Parathyroid adenoma (tissue), 2 donors: ENCODE results near the gene PLEKHJ1.

Experiments used
- H2AFZ ChIP-seq: fragments of 300-600 bp; sonication (generic); one replicate; pipeline ENCODE4 v1.7.0; 2017; ENCODE audit warnings: antibody characterized with exemption, mild to moderate bottlenecking
- H3K27ac ChIP-seq: fragments of 300-600 bp; sonication (generic); one replicate; pipeline ENCODE4 v1.7.0; 2017
- H3K27me3 ChIP-seq: fragments of 300-600 bp; sonication (generic); one replicate; pipeline ENCODE4 v1.7.0; 2017; ENCODE audit warnings: low read length; ENCODE audit not compliant: control insufficient read depth, insufficient read depth
- H3K36me3 ChIP-seq: fragments of 300-600 bp; sonication (generic); one replicate; pipeline ENCODE4 v1.7.0; 2017; ENCODE audit warnings: low read length; ENCODE audit not compliant: control insufficient read depth, insufficient read depth
- H3K4me1 ChIP-seq: fragments of 300-600 bp; sonication (generic); one replicate; pipeline ENCODE4 v1.7.0; 2017; ENCODE audit warnings: control low read depth
- H3K4me2 ChIP-seq: fragments of 300-600 bp; sonication (generic); one replicate; pipeline ENCODE4 v1.7.0; 2017; ENCODE audit warnings: low read length
- H3K4me3 ChIP-seq: fragments of 300-600 bp; sonication (generic); one replicate; pipeline ENCODE4 v1.7.0; 2017; ENCODE audit warnings: low read depth, low read length
- H3K79me2 ChIP-seq: fragments of 300-600 bp; sonication (generic); one replicate; pipeline ENCODE4 v1.7.0; 2017; ENCODE audit warnings: control low read depth
- H3K9ac ChIP-seq: fragments of 300-600 bp; sonication (generic); one replicate; pipeline ENCODE4 v1.7.0; 2017; ENCODE audit warnings: mild to moderate bottlenecking
- H3K9me3 ChIP-seq: fragments of 300-600 bp; sonication (generic); one replicate; pipeline ENCODE4 v1.7.0; 2017; ENCODE audit warnings: low read length; ENCODE audit not compliant: control insufficient read depth
- CTCF ChIP-seq: fragments of 300-600 bp; sonication (generic); IDR thresholded peaks from one replicate; pipeline ENCODE4 v1.7.0; 2017; ENCODE audit warnings: antibody characterized with exemption, mild to moderate bottlenecking
- donor health status: primary hyperparathyroidism.

The PLEKHJ1 gene

DNA sequence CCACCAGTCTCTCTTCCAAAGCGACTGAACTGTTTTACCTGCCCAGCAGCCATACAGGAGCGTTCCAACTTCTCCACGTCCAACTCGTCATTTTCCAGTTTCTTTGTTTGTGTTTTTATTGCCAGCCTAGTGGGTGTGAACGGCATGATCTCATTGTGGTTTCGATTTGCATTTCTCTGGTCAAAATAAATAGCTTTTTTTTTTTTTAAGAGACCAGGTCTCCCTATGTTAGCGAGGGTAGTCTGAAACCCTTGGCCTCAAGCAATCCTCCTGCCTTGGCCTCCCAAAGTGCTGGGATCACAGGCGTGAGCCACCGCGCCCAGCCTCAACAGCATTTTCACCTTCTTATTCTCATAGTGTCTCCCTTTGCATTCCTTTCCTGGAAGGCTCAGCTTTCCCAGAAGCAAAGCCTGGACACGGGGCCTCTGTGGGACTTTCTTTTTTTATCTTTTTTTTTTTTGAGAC is 24.2 kb upstream of the PLEKHJ1 start:
- no peak for TF ChIP-seq CTCF
- Histone ChIP-seq H3K27me3 (no peaks in the 10 kb centered on the region), H3K36me3 (no peaks in the 10 kb centered on the region), H2AFZ (no peak overlapping the region), H3K4me3 (no peak overlapping the region), H3K9ac (no peak overlapping the region), H3K4me2 (no peak overlapping the region), H3K4me1 (no peaks in the 10 kb centered on the region), H3K9me3 (no peaks in the 10 kb centered on the region), H3K27ac (no peak overlapping the region), H3K79me2 (no peaks in the 10 kb centered on the region)

- H3K4me2 ChIP-seq = no peak overlapping the region
- no peaks in the 10 kb centered on the region for H3K4me1 ChIP-seq
- H3K4me3 ChIP-seq = no peak overlapping the region
- H3K79me2 ChIP-seq = no peaks in the 10 kb centered on the region
- H2AFZ ChIP-seq = no peak overlapping the region
- no peaks in the 10 kb centered on the region for H3K9me3 ChIP-seq
- H3K36me3 ChIP-seq = no peaks in the 10 kb centered on the region
- H3K27ac ChIP-seq = no peak overlapping the region
- TF ChIP-seq CTCF = no peak
- H3K27me3 ChIP-seq = no peaks in the 10 kb centered on the region
- H3K9ac ChIP-seq = no peak overlapping the region
Measured at GRCh38 chr19:2259336-2259735, 23.2 kb upstream of the PLEKHJ1 start.

GRCh38 chr19:2255982-2256685 is 20.0 kb upstream of the PLEKHJ1 start, which contains the start of gene JSRP1:
Gene JSRP1, minus strand, starts transcription at chr19:2256417. Its CDS starts 1,103 bp downstream, at chr19:2255314.
- Histone ChIP-seq H3K9ac (no peak within 1 kb of the TSS), H3K4me2 (no peak within 1 kb of the TSS), H3K27ac (no peak within 1 kb of the TSS), H3K4me1 (no peaks in the 10 kb centered on the region), H3K4me3 (no peak within 1 kb of the TSS), H2AFZ (no peak within 1 kb of the TSS), H3K79me2 (no peaks in the 10 kb centered on the region), H3K27me3 (peaks cover 11% of the 10 kb centered on the region), H3K36me3 (no peaks in the 10 kb centered on the region), H3K9me3 (no peaks in the 10 kb centered on the region)
- TF ChIP-seq CTCF = no peak

- H3K36me3 ChIP-seq = no peaks in the 10 kb centered on the region
- TF ChIP-seq CTCF = no peak
- no peaks in the 10 kb centered on the region for H3K9me3 ChIP-seq
- H3K9ac ChIP-seq = no peak overlapping the region
- no peak overlapping the region for H2AFZ ChIP-seq
- no peaks in the 10 kb centered on the region for H3K4me1 ChIP-seq
- H3K27me3 ChIP-seq = peaks cover 12% of the 10 kb centered on the region
- H3K27ac ChIP-seq = no peak overlapping the region
- H3K4me2 ChIP-seq = no peak overlapping the region
- no peaks in the 10 kb centered on the region for H3K79me2 ChIP-seq
- no peak overlapping the region for H3K4me3 ChIP-seq
Measured at GRCh38 chr19:2255112-2255845, 19.1 kb upstream of the PLEKHJ1 start.
